Femur (tissue), 1 donor: ENCODE results near the gene FAM174B.

Source experiments
- DNase-seq: peaks from one replicate; pipeline ENCODE4 v3.0.0-alpha.2; 2017

Gene FAM174B

GRCh38 chr15:92655178-92655995 lies at the start of gene FAM174B:
Gene FAM174B, minus strand, starts transcription at chr15:92655775.
- DNase-seq = peak; percentile 68

- no peak for DNase-seq
Observed at GRCh38 chr15:92696096-92696495, 40.5 kb upstream of the FAM174B start.

- DNase-seq = no peak
Observed at GRCh38 chr15:92693691-92694331, 38.2 kb upstream of the FAM174B start.

GRCh38 chr15:92690395-92690794 lies 34.8 kb upstream of the FAM174B start:
- no peak for DNase-seq

GRCh38 chr15:92687746-92688145 lies 32.2 kb upstream of the FAM174B start:
- no peak for DNase-seq

GRCh38 chr15:92687195-92687602 lies 31.6 kb upstream of the FAM174B start:
- DNase-seq = no peak

- no peak for DNase-seq
Observed at GRCh38 chr15:92683511-92683834, 27.9 kb upstream of the FAM174B start.

GRCh38 chr15:92682741-92683510 lies 27.4 kb upstream of the FAM174B start:
- DNase-seq = no peak

GRCh38 chr15:92681141-92681631 lies 25.6 kb upstream of the FAM174B start:
- DNase-seq = peak; percentile 78

GRCh38 chr15:92677999-92678398 lies 22.4 kb upstream of the FAM174B start:
- no peak for DNase-seq

GRCh38 chr15:92676561-92676960 lies 21.0 kb upstream of the FAM174B start:
- DNase-seq = no peak

GRCh38 chr15:92675485-92675884 lies 19.9 kb upstream of the FAM174B start:
- no peak for DNase-seq

GRCh38 chr15:92674347-92674746 lies 18.8 kb upstream of the FAM174B start:
- DNase-seq = no peak

GRCh38 chr15:92672102-92672501 lies 16.5 kb upstream of the FAM174B start:
- DNase-seq = no peak

- no peak for DNase-seq
Observed at GRCh38 chr15:92671406-92671805, 15.8 kb upstream of the FAM174B start.

GRCh38 chr15:92670621-92671020 lies 15.0 kb upstream of the FAM174B start:
- no peak for DNase-seq

GRCh38 chr15:92669432-92669831 lies 13.9 kb upstream of the FAM174B start:
- no peak for DNase-seq

GRCh38 chr15:92668620-92669019 lies 13.0 kb upstream of the FAM174B start:
- no peak for DNase-seq

GRCh38 chr15:92667970-92668485 lies 12.5 kb upstream of the FAM174B start:
- DNase-seq = no peak

- no peak for DNase-seq
Observed at GRCh38 chr15:92667287-92667904, 11.8 kb upstream of the FAM174B start.

GRCh38 chr15:92666780-92667179 lies 11.2 kb upstream of the FAM174B start:
- DNase-seq = peak; percentile 66

GRCh38 chr15:92665100-92665555 lies 9.6 kb upstream of the FAM174B start:
- DNase-seq = peak; percentile 55
